H7 (cell line): ENCODE measurements around the gene PDSS1. TPM values are rescaled to one million over a fixed set of nuclear protein-coding genes. Genes with fewer than 3 reads are reported as not detected.
A peak's percentile ranks its signal among the peaks of the same experiment; 100 is the strongest.
"Not testable (repeated sequence)": the region's sequence is repeated elsewhere in the genome, so short reads cannot be mapped to it uniquely, and the experiment has no call there.

Experiments
- DNase-seq: peaks from one replicate; pipeline ENCODE4 v3.0.0; 2012
- H3K27me3 ChIP-seq: 2 replicates; pipeline ENCODE4 v1.6.0; 2011; ENCODE audit warnings: mild to moderate bottlenecking, low read length; ENCODE audit not compliant: control insufficient read depth, insufficient read depth
- H3K36me3 ChIP-seq: replicated peaks from 2 replicates; pipeline ENCODE4 v1.5.1; 2011; ENCODE audit warnings: low read length; ENCODE audit not compliant: control insufficient read depth, insufficient read depth
- H3K4me3 ChIP-seq: 2 replicates; pipeline ENCODE4 v1.5.1; 2011; ENCODE audit warnings: low read depth, mild to moderate bottlenecking, control low read depth, low read length, moderate library complexity; ENCODE audit not compliant: insufficient read depth
- total RNA-seq: library from RNA; depleted of rRNA; stranded (reverse); fragments of >200 nt; shearing (Covaris generic); gene quantifications from 2 replicates; pipeline ENCODE4 v1.2.3, GENCODE V29; 2014

The PDSS1 gene
- total RNA-seq, 1 experiment from 2014 or later, result 17.4 TPM

GRCh38 chr10:26685441-26685840 is 12.1 kb upstream of the PDSS1 start:
- H3K27me3 ChIP-seq, result no peaks in the 10 kb centered on the region
- no peak for DNase-seq
- no peaks in the 10 kb centered on the region for H3K36me3 ChIP-seq
- no peak overlapping the region for H3K4me3 ChIP-seq

DNA sequence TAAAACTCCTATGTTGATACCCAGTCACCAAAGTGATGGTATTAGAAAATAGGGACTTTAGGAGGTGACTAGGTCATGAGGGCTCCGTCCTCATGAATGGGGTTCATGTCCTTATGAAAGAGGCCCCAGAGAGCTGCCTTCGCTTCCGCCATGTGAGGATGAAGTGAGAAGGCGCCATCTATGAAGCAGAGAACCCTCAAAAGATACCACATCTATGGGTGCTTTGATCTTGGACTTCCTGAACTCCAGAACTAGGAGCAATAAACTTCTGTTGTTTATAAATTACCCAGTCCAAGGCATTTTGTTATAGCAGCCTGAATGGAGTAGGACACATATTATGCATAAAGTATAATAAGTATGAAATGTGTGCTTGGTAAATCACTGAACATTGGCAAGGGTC is 8.1 kb upstream of the PDSS1 start:
- DNase-seq, result no peak
- Histone ChIP-seq H3K27me3 (no peaks in the 10 kb centered on the region), H3K36me3 (no peaks in the 10 kb centered on the region), H3K4me3 (no peak overlapping the region)

DNA sequence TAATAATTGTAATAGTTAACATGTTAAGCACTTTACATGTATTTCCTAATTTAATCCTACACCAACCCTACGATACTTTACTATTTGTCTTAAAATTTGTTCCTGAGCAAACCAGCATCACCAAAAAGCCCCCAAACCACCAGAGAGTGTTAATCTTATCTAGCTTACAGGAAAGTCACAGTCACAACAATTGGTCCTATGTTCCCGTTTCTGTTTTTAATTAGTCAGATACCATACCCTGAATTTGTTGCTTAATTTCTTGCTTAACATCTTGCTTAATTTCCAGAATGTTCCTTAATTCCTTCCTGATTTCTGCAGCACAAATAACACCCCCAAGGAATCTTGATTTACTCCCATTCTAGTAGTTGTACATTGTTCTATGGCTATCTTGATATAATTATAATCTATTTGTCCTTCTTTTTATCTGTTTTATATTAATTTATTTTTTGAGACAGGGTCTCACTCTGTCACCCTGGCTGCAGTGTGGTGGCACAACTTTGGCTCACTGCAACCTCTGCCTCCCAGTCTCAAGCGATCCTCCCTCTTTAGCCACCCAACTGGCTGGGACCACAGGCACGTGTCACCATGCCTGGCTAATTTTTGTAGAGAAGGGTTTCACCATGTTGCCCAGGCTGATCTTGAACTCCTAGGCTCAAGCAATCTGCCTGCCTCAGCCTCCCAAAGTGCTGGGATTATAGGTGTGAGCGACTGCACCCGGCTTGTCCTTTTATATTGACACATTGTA is 6.6 kb upstream of the PDSS1 start:
- Histone ChIP-seq H3K4me3 (no peak overlapping the region), H3K27me3 (no peaks in the 10 kb centered on the region), H3K36me3 (no peaks in the 10 kb centered on the region)
- DNase-seq, result no peak

DNA sequence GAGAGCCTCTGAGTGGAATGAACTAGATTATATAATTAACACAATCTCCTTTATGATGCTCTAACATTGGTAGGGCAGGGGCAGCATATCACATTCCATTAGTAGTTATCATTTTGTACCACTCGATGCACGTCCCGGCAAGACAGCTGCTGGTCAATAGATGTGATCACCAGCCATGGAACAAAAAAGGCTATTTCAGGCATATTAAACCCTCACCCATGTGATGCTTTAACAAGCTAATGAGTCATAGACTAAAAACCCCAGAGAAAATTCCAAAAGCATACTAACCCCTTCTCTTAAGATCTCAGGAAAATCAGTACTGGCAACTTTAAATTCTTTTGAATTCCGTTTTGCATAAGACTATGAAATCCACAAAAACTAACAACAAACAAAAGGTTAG is 3.0 kb upstream of the PDSS1 start:
- not testable (repeated sequence) for DNase-seq, H3K36me3 ChIP-seq, H3K27me3 ChIP-seq, H3K4me3 ChIP-seq

GRCh38 chr10:26696786-26697162 is 727 bp upstream of the PDSS1 start:
- Histone ChIP-seq H3K4me3 (peak overlapping the region; percentile 82), H3K27me3 (no peaks in the 10 kb centered on the region), H3K36me3 (no peaks in the 10 kb centered on the region; the same call in 1 of the 2 replicates)
- DNase-seq, result no peak

DNA sequence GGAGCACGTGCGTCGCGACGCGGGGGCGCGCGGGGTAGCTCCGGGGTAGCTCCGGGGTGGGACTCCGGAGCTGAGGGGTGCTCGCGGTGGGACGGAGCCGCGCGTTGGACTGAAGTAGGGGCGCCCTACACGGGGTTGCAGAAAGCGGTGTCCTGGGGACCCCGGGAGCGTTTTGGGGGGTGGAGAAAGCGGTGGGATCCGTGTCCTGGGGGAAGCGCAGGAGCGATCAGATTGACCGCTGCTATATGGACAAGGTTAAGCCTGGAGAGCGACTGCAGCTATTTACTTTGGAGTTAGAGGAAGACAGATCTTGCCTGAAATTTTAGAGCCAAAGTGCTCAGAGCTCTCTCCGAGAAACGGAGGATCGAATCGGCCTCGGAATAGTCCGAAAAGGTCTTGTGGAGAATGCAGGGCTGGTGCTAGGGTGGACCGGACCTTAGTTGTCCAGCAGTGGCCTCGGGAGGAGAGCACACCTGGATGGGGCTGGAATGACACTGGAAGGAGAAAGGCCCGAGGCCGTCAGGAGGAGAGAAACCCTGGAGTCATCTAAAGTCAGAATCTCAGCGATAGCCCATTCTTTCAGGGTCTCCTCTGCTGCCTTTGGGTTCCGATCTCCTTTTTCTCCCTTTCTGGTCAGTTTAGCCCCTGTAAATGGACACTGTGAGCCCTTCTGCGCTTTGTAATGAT is 564 bp downstream of the PDSS1 start:
- Histone ChIP-seq H3K36me3 (no peaks in the 10 kb centered on the region; the same call in 1 of the 2 replicates), H3K27me3 (no peaks in the 10 kb centered on the region), H3K4me3 (peak overlapping the region; percentile 82)
- DNase-seq, result peak; percentile 34

- no peaks in the 10 kb centered on the region for H3K27me3 ChIP-seq
- H3K36me3 ChIP-seq, result no peaks in the 10 kb centered on the region; the same call in 1 of the 2 replicates
- H3K4me3 ChIP-seq, result no peak overlapping the region; the same call in 1 of the 2 replicates
- DNase-seq, result no peak
Observed at GRCh38 chr10:26698909-26699308, 1.4 kb downstream of the PDSS1 start.

DNA sequence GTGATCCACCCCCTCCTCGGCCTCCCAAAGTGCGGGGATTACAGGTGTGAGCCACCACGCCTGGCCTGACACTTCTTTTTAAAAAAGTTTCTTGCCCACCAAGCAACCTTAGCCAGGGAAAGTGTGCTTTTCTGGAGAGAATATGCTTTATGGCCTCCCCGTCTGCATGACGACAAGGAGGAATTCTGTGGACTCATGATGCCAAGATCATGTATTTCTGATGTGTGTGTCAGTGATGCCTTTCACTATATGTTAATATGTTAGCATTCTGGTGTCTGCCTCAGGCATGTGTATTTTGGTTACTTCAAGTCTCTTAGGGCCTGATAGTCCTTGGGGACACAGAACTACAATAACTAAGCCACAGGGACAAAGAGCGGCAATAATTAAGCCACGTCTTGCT is 2.1 kb downstream of the PDSS1 start:
- H3K36me3 ChIP-seq, result no peaks in the 10 kb centered on the region; the same call in 1 of the 2 replicates
- no peak overlapping the region for H3K4me3 ChIP-seq
- H3K27me3 ChIP-seq, result no peaks in the 10 kb centered on the region
- DNase-seq, result no peak

DNA sequence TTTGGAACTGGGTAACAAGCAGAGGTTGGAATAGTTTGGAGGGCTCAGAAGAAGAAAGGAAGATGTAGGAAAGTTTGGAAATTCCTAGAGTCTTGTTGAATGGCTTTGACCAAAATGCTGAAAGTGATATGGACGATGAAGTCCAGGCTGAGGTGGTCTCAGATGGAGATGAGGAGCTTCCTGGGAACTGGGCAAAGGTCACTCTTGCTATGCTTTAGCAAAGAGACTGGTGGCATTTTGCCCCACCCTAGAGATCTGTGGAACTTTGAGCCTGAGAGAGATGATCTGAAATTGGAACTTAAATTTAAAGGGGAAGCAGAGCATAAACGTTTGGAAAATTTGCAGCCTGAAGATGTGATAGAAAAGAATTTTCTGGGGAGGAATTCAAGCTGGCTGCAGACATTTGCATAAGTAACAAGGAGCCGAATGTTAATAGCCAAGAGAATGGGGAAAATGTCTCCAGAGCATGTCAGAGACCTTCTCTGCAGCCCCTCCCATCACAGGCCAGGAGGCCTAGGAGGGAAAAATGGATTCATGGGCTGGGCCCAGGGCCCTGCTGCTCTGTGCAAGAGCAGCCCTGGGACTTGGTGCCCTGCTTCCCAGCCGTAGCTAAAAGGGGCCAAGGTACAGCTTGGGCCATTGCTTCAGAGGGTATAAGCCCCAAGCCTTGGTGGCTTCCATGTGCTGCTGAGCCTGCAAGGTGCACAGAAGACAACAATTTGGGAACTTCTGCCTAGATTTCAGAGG is 3.6 kb downstream of the PDSS1 start:
- Histone ChIP-seq H3K27me3 (no peaks in the 10 kb centered on the region), H3K36me3 (peaks cover under 1% of the 10 kb centered on the region; the same call in 1 of the 2 replicates), H3K4me3 (no peak overlapping the region)
- no peak for DNase-seq

GRCh38 chr10:26703096-26703495 is 5.6 kb downstream of the PDSS1 start:
- no peaks in the 10 kb centered on the region for H3K27me3 ChIP-seq
- no peak overlapping the region for H3K4me3 ChIP-seq
- no peak for DNase-seq
- peaks cover 5% of the 10 kb centered on the region for H3K36me3 ChIP-seq

DNA sequence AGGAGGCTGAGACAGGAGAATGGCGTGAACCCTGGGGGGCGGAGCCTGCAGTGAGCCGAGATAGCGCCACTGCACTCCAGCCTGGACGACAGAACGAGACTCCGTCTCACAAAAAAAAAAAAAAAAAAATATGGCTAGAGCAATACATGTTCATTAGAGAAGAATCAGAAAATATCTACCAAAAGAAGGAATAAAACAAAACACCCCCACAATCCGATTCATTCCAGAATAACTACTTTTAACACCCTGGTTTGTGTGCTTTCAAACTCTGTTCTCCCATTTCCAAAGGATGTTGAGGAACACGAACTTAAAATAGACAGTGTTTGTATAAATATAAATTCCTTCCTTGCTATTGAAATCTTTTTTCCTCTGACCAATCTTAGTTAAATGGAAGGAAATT is 6.5 kb downstream of the PDSS1 start:
- peaks cover 5% of the 10 kb centered on the region for H3K36me3 ChIP-seq
- no peaks in the 10 kb centered on the region for H3K27me3 ChIP-seq
- no peak for DNase-seq
- no peak overlapping the region for H3K4me3 ChIP-seq

DNA sequence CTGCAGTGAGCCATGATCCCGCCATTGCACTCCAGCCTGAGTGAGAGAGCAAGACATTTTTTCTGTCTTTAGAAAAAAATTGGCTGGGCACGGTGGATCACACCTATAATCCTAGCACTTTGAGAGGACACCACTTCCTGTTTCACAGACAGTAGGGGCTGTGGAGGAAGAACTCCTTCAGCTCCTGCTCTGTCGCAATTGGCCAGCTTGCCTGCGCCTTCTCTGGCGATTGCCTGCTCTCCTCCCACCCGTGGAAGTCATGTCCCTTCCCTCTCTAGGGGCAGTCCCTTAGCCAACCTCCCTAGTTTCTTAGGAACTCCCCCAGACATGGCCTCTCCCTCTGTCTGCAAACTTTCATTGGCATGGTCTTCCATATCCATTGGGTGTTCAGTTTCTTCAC is 8.7 kb downstream of the PDSS1 start:
- Histone ChIP-seq H3K36me3 (peaks cover 5% of the 10 kb centered on the region), H3K27me3 (no peaks in the 10 kb centered on the region), H3K4me3 (no peak overlapping the region)
- no peak for DNase-seq

GRCh38 chr10:26706936-26707335 is 9.4 kb downstream of the PDSS1 start:
- H3K36me3 ChIP-seq, result peaks cover 5% of the 10 kb centered on the region

GRCh38 chr10:26711324-26711723 is 13.8 kb downstream of the PDSS1 start:
- H3K27me3 ChIP-seq, result no peaks in the 10 kb centered on the region
- no peak for DNase-seq
- no peak overlapping the region for H3K4me3 ChIP-seq
- H3K36me3 ChIP-seq, result peaks cover 3% of the 10 kb centered on the region

More at GRCh38 chr10:26706936-26707335, 9.4 kb downstream of the PDSS1 start:
- Histone ChIP-seq H3K27me3 (no peaks in the 10 kb centered on the region), H3K4me3 (no peak overlapping the region)
- DNase-seq, result no peak
